ENCODE results near the gene STAT6.
"Not testable (repeated sequence)": the region's sequence is repeated elsewhere in the genome, so short reads cannot be mapped to it uniquely, and the experiment has no call there.

Gene STAT6

DNA sequence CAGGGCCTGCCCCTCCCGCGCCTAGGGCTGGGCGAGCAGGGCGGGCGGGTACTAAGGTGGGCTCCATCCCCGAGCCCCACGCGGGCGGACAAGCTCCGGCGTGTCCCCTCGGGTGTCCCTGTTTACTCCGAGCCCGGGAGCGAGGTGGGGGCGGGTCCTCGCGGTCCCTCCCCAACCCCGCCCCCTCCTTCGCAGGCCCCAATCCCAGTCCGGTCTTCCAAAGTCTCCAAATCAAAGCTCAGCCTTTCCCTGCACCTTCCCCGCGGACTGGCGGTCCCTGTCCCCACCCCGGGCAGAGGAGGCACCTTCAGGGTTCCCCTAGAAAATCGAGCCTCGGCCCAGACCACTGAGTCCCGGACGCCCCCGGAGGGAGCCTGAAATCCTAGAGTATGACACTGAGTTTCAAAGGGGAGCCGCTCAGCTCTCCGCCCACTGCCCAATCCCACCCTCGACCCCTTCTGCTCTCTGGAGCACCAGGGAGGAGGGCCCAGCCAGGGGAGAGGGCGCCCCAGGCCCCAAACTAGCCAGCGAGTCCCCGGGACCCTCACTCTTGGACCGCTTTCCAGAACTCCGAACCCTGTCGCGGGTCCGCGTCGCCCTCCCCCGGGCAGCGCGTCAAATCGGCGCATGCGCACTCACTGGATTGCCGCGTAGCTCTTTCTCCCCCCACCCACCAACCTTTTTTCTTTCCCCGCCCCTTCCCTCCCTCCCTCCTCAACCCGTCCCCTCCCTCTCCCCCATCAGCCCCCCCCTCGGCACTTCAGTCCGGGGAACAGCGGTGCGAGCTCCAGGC lies 16.8 kb upstream of the STAT6 start, which contains the start of gene LRP1:
Gene LRP1 (plus strand): TSS at position 758 of the 793 bp plus-strand sequence. CDS start 482 bp downstream, outside the sequence.
- DNase-seq (ENCODE audit: low read depth, low spot score): peak; percentile 73

DNA sequence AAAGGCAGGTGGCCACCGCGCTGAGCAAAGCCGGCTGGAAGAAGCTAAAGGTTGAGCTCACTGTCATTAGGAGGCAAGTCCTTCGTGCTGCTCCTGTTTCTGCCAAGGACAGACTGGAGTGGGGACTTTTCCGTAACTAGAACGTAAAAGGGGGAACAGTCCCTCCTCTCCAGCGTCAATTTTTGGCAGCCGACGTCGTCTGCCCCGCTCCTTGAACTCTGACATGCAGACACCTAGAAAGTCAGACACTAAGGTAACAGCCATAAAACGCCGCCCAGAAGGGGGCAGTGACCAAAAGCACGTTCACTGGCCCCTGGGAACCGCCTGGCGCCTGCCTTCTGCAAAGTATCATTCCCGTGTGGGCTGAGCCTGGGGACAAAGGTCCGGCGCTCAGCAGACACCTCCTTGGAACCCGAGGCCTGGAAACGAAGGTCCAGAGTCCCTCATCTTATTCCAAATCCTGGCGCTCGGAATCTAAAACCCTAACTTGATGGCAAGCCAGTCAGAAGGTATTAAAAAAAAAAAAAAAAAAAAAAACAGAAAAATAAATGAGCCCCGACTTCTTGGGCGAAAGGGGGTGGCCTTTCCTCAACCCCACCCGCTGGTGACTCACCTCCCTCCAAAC lies 16.1 kb upstream of the STAT6 start:
- DNase-seq (ENCODE audit: low read depth, low spot score): no peak

DNA sequence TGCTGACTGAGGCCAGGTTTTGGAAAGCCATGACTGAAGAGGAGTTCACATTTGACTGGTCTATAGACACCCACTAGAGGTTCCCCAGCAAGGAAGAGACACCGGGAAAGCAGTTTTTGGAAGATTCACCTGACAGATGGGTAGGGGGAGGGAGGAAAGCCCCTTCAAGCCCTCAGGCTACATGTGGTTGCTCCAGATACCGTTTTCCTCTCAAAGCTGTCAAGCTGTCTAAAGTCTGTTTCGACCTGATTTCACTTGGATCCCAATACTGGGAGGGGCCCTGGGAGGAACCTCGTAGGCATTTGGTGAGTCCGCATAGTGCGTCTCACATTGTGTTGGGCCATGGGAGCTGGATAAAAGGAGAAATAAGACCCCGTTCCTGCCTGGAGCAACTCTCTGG lies 15.4 kb upstream of the STAT6 start:
- DNase-seq (ENCODE audit: low read depth, low spot score): no peak

DNA sequence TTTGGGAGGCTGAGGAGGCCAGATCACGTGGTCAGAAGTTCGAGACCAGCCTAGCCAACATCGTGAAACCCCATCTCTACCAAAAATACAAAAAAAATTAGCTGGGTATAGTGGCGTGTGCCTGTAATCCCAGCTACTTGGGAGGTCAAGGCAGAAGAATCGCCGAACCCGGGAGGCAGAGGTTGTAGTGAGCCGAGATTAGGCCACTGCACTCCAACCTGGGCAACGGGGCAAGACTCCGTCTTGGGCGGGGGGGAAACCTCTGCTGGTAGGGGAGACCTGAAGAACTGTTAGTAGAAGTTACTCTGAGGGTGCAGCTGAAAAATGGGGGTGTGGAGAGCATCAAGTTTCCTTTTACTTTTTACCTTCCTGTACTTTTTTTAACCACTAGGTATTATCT lies 14.9 kb upstream of the STAT6 start:
- DNase-seq (ENCODE audit: low read depth, low spot score): no peak

DNA sequence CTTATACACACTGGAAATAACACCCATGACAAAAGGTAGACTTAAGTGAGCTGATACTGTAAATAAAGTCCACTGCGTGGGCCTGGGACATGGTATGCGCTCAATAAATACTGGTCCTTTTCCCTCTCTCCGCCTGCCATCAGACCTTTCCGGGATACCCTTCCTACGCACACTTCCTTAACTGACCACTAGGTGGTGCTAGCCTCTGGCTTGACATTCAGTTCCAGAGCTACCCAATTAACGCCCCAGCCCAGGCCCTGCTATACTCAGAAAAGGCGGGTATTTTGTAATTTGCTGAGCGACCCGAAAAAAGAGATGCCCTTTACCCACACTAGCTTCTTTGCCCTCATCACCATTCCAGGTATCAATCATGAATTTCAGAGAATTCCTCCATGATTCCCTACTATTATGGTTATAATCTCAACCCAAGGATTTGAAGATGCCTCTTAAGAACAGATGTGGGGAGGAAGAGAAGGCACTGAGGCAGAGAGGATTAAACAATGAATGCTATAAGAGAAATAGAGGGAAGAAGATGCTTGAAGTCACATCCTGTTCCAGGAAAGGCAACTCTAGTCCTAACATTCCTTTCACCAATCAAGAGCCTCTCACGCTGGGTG lies 13.2 kb upstream of the STAT6 start:
- no peak for DNase-seq (ENCODE audit: low read depth, low spot score)

DNA sequence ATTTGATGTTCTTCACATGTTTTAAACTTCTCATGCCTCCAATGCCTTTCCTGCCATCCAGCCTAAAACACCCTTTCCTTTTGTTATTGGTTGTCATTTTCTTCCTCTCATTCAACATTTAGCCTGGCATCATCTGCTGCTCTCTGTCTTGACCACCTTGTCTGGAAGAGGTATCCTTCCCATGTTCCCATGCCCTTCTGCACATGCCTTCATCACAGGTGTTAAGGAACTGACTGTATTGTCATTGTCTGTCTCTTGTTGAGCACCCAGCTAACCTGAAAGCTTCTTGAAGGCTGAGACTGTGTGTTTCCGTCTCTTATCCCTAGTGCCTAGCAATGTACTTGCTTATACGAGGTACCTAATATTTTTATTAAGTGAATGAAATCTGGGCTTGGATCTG lies 12.7 kb upstream of the STAT6 start:
- no peak for DNase-seq (ENCODE audit: low read depth, low spot score)

DNA sequence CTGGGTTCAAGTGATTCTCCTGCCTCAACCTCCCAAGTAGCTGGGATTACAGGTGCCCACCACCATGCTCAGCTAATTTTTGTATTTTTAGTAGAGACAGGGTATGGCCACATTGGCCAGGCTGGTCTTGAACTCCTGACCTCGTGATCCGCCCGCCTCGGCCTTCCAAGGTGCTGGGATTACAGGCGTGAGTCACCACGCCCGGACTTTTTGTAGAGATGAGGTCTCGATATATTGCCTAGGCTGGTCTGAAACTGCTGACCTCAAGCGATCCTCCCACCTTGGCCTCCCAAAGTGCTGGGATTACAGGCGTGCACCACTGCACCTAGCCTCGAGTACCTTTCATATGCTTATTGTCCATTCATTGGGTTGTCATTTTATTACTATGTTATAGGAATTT lies 9.6 kb upstream of the STAT6 start:
- DNase-seq (ENCODE audit: low read depth, low spot score): not testable (repeated sequence)

DNA sequence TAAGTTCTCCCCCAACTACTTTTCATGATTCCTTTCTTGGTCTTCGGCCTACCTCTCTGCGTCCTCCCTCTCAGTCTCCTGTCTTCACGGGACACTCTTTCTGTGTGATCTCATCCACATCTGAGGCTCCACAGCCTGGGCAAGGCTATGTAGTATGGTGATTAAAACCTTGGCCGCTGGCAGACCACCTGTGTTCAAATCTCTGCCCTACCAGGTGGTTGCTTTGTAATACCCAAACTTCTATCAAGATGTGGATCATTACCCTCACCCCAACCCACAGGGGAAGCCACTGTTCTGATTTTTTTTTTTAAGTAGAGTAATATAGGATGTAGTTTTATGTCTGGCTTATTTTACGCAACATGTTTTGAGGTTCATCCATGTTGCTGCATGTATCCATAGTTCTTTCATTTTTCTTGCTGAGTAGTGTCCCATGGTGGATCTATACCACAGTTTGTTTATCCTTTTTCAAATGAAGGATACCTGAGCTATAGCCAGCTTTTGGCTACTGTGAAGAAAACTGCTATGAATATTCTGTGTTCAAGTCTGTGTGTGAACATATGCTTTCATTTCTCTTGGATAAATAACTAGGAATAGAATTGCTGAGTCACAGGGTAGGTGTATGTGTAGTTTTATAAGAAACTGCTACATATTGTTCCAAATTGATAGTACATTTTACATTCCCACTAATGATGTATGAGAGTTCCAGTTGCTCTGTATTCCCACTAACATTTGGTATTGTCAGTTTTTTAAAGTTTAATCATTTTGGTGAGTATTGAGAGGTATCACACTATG lies 8.3 kb upstream of the STAT6 start:
- no peak for DNase-seq (ENCODE audit: low read depth, low spot score)

DNA sequence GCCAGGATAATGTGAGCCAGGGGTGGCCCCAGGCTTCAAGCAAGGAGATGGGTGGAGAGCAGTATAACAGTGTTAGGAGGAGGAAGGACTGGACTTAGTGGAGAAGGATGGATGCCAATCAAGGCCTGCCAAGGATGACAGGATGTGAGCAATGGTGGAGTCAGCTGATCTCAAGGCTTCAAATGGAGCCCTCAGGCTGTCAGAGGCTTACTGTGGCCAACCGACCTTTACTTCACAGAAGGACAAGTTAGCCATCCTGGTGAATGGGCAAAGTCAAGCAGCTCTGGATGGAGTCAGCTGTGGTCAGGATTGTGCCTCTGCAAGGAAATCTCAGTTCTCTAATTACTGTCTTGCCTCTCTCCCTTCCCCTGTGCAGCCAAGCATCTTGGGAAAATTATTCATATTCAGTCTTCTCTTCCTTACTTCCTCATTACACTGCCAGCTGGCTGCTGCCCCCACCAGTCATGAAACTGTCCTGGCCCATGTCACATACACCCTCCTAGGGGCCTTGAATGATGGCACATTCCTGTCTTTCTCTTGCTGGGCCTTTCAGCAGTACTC lies 7.6 kb upstream of the STAT6 start:
- DNase-seq (ENCODE audit: low read depth, low spot score): no peak

DNA sequence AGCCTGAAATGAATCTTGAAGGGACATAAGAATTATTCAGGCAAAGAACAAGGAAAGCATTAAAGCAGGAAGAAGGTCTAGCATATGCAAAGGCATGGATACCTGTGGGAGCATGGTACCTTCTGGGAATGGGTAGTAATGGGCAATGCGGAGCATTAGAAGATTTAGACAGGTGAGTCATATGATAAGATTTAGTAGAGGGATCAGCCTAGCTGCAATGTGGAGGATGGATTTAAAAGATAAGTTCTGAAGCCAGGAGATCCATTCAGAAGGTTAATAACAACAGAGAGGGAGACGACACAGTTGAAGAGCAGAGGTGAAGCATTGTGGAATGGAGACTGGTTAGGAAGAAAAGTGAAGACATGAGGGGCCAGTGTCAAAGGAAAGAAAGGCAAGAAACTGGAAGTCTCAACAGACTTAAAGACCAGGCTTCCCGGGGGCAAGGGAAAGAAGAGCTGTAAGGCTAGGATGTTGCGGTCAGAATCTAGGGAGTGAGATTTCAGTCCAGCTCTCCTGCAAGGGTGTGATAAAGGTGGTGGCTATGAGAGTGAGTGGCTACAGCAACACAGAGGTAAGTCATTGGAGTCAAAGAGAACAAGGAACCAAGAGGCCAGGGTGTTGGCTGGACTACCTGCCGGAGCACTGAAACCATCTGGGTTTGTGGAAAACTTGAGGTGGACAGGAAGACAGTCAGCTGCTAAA lies 5.6 kb upstream of the STAT6 start:
- DNase-seq (ENCODE audit: low read depth, low spot score): no peak

DNA sequence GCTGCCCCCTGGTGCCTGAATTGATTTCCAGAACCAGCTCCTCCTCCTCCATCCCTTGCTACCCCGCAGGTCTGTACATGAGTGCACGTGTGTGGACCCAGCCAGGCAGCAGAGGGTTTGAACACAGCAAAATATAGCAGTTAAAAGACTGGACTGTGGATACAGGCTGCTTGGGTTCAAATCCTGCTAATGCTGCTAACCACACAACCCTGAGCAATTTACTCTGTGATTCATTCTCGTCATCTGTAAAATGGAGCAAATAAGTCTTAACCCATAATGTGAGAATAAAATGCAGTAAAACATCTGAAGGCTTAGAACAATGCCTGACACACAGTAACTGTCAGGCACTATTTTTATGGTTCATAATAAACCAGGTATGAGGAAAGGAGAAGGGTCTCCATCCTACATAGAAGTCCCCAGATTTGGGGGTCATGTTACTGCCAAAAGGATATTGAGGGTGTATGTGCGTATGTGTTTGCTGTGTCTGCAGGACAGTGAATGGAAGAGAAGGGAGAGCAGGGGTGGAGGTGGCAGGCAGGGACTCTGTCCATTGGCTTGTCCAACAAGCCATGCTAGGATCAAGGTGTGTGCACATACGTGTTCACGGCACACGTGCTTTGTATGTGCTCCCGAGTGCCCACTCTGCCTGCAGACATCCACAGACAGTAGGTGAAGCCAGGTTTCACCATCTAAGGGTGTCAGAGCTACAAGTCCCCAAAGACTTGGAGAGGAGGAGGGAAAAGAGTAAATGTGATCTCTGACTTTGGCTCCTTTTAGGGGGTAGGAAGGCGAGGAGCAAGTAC lies 1.5 kb upstream of the STAT6 start:
- DNase-seq (ENCODE audit: low read depth, low spot score): no peak

DNA sequence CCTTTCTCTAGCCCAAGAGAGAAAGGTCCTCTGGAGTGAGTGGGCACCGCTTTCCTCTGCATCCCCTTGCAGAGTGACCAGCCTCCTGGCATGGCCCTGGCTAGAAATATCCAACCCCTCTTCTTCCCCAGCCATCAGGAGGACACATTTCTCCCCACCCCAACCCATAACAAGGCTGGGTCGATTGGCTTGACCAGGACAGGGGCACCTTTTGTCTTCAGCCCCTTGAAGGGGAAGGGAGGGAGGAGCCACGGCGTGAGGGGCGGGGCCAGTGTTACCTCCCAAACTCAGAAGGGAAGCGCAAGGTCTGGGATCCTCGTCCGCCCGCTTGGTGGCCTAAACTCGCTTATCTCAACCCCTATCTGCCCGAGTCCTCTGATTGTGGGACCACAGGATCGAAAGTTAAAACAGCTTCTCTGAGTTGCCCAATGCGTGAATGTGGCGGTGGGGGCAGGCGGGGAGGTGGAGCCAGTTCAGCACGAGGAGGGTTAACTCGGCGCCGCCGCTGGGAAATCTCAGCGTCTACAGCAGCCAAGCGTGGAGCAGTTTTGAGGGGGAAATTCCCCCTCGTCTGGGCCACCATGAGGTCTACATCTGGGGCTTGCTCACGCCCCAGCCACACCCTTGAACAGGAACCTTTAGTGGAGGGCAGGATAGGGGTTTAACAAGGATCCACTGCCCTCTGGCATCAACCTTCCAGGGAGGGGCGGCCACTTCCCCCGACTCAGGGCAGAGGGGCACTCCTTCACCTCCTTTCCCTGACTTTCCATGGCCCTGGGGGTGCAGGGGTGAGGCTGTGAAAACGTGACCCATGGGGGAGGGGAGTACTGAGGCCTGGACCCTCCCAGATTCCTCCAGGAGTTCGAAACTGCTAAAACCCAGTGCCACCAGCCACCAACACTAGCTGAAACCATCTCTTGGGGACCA lies 795 bp downstream of the STAT6 start:
- DNase-seq (ENCODE audit: low read depth, low spot score): no peak

DNA sequence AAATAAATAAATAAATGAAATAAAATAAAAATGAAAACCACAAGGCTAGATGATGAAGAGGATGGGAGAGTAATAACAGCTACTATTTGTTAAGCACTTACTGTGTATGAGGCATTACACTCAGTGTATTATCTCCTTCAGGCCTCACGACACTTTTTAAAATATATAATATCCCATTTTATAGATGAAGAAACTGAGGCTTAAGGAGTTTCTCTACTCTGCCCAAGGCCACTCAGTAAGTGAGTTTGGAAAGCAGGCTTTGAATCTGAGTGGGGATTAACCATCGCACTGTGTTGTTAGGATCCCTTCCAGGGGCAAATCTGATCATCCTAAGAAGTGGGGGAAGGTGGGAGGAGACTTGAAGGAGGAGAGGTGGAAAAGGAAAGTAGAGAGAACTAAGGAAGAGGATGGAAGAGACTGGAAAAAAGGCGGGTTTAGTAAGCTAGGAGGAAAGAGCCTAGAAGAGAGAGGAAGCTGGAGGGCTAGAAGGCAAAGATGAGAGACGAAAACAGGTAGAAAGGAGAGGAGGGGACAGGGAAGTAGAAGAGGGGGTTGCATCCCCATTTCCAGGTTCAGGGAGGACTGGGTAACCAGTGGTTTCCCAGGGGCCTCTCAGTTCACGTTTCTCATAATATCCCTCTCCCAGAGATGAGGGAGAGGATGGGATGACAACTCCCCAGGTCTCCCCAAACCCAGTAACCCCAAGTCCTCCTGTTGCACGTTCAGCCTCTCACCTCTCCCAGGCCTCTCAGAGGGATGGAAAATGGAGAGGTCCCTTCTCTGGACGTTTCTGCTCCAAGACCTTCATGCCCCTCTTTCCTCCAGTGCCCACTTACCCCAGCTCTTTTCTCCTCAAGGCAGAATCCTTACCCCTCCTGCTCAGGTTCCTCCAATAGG lies 1.7 kb downstream of the STAT6 start:
- no peak for DNase-seq (ENCODE audit: low read depth, low spot score)

DNA sequence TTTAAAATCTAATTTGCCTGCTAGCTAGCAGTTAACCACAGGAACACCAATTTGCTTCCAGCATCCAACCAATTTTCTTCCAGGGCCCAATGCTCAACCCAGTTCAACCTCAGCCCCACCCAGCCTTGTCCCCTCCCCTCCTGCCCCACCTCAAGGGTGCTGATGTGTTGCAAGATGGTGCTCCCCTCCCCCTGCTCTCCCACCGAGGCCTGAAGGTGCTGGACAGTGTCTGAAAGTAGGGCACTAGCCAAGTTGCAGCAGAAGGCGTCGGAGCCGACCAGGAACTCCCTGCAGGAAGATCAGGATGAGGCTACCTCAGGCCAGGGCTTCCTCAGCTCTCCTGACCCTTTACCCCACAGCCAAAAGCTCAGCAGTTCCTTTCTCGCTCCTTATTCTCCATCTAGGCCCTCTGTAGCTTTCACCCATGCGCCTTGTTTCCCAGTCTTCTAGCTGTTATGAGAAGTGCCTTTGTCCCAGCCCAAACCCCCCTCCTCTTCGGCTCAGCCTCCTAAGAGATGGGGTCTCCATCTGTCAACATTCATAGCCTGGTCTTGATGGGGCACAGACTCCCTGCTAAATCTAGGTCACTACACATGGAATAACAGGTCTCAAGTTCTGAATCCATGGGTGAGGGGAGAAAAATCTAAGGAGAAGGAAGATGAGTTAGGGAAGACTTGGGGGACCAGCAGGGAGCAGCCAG lies 3.6 kb downstream of the STAT6 start:
- DNase-seq (ENCODE audit: low read depth, low spot score): no peak

DNA sequence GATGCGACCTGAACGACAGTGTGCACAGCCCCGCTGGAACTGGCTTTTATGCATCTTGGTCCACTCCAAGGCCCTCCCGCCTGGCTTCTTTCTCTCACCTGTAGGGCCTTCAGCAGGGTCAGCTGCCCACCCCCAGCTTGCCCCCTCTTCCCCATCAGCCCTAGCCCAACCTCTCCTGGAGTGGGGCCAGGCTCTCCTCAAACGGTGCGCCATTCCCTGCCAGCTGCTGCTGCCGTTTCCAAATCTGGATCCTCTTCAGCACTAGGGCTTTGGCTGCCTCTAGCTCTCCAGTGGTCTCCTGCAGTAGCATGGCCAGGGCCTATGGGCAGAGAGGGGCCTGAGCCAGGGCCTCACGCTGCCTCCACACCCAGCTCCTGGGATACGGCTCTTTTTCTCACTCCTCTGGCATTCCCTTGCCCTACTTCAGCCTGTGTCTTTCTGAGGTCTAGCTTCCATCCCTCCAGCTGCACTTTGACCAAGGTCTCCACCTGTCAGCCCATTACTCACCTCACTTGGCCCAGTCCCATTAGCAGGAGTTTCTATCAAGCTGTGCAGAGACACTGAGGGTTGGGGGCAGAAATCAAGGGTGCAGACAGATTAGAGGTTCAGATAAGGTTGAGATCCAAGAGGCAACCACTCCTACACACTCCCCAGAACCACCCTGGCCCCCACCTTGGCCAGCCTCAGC lies 5.0 kb downstream of the STAT6 start:
- DNase-seq (ENCODE audit: low read depth, low spot score): no peak

DNA sequence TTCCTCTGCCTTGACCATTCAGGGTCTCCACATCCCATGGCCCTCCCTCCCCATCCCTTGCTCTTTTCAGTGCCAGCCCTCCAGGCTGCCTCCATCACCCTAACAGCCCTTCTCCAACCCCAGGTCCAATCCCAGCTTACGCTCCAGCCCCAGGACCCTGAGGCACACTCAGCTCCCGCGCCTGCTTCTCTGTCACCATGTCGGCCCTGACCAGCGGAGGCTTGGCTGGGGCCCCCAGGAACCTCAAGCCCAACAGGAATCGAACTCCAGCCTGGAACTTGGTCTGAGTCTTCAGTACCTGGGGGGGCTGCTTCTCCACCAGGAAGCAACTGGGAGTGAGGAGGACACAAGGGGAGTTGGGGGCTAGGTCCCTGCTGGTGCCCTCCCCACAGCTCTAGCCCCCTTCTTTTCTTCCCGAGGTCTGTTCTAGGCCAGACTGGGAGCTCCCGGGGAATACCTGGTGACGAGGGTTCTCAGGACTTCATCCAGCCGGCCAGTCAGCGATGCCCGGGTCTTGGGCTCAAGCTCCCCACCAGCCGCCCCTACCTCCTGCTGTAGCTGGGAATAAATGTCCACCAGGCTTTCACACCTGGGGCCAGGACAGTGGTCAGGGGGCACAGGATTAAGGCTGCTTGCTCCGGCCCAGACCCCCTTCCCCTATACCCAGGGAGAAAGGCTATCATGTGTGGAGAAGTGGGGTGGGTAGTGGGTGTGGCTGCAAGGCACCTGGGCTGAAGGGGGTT lies 6.0 kb downstream of the STAT6 start:
- DNase-seq (ENCODE audit: low read depth, low spot score): no peak

Data from smooth muscle cell of the brain vasculature (primary cell).